Non-pigmented ciliary epithelial cell (primary cell): ENCODE results near the gene ABLIM1.

Source experiments
- DNase-seq: peaks from one replicate; pipeline ENCODE4 v3.0.0-alpha.2; 2010; ENCODE audit warnings: low read depth

The ABLIM1 gene

DNA sequence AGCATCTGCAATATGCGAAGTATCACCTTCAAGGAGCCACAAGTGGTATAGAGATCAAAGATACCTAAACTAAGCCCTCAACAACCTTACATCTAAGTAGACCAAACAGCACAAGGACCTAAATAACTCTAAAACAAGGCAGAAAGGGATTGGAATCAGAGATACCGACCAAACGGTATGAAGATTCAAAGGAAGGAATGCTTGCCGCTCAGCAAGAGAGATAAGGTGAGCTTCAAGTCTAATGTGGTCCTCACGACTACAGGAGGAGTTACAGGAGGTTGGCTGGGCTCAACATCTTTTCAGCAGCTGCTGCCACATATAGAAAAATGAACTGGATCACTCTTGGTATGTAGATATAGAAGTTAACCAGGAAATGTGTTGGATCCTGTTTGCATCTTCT is 11.6 kb downstream of the ABLIM1 start:
- no peak for DNase-seq

DNA sequence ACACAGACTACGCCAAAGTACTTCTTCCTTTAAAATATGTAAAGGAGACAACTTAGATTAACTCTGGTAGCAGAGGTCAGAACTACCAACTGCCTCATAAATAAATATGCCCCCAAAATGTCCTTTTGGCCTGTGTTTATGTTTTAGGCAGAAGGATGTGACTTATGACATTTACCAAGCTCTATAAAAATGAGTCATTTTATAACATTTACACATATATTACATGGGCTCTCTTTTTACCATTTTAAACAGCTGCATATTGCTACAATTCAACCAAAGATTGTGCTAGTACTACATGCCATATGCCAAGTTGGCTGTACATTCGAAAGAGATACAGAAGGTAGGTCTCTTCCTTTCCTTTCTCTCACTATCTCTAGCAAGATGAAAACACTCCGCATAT is 12.4 kb downstream of the ABLIM1 start:
- no peak for DNase-seq

DNA sequence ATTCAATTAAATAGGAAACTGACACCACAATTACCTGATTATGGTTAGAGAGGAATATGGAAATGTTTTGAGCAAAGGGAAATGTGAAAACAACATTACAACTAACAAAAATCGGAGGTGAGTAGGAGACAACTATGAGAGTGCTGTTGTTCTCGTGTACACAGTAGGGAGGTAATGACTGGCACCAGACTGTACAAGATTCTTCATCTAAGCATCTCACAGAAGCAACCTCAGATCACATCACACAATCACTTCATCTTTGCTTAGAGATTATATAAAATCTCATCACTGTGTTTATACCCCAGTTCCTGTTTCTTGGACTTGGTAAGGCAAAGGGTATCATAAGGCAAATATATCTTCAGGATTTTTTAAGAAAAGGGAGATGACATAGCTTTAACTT is 14.9 kb downstream of the ABLIM1 start:
- no peak for DNase-seq

DNA sequence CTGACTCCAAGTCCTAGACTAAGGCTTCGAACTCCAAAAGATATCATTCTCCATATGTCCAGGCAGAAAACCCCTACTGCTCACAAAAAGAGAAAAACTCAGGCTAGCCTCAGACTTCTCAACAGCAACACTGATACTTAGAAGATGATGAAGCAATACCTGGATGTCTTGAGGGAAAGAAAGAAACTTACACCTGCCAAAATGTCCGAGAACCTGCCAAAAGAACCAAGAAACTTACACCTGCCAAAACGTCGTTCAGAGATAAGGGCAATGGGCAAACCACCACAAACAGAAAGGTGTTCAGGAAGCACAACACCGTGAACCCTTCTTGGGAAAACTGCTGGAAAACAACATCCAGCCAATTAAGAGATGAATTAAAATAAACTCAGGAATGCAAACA is 15.3 kb downstream of the ABLIM1 start:
- DNase-seq: no peak

DNA sequence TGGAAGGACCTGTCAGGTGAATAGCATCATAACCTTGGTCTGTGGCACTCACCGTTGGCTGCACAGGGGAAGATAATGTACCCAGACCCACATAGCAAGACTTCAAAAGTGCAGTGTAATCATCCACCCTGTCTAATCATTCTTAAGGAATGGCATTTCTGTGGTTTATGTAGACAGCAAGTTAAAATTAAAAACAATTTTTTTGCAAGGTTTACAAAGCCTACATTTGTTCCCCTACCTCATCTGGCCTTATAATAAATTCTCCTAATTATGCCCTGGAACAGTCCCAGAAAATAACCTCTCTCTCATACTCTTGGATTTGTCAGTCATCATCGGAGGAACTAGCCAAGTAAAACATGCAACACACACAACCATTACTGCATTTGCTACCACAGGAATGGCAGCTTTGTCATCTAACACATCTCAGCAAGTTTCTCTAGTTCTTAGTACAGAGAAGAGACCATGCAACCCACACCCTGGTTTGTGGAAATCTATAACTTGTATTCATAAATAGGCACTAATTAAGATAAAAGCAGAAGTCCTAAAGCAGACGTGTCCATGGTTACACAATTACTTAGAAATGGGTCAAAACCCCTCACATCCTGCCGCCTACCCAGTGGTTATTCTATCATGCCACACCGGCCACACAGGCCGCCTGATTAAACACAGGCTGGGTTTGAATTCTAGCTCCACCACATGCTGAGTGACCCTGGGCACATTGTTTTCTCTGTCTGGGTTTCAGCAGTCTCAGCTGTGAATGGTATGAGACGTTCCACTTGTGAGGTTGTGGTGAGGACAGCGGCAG is 19.1 kb downstream of the ABLIM1 start:
- DNase-seq: peak; percentile 86

DNA sequence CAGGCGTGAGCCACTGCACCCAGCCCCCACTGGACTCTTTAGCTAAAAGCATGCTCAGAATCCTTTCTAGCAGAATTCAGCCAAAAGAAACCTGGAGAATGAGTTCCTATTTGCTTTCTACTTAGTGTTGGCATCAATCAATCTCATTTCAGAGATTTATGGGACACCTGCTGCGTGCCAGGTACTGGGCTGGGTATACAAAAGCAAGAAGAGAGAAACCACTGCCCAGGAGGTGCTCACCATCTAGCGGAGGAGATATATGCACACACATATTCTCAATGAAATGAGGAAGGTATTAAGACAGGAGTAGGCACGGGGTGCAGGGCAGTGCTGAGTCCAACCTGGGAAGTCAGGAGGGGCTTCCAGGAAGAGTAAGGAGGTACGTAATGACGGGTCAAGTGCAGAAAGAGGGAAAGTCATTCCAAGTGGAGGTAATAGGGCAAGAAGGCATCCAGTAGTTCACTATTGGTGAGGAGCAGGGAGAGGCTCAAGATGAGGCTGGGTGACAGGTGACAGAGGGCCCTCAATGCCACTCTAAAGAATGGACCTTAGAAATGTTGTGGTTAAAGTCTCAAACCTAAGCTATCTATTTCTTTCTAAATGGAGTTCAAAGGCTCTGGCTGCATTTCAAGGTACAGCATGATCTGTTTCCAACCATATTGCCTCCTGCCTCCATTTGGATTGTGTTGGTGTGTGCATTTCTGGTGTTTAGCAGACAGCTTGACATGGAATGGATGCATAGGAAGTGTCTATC is 22.1 kb downstream of the ABLIM1 start:
- DNase-seq: no peak

DNA sequence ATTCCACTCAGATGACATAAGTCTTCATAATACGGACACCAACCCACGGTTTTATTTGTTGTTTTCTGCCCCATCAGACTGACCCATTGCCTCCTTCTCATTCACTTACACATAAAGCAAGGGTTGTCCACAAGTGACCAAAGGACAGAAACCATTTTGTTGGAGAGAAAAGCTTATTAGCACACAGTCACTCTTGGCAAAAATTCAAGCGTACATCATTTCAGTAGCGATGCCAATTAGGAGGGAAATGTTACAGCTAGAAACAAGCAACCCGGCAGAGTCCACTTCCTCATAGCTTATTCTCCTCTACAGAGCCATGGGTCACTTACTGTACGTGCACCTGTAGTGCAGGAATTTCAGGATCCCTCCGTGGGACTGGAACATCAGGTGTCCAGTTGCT is 23.0 kb downstream of the ABLIM1 start:
- DNase-seq: no peak

DNA sequence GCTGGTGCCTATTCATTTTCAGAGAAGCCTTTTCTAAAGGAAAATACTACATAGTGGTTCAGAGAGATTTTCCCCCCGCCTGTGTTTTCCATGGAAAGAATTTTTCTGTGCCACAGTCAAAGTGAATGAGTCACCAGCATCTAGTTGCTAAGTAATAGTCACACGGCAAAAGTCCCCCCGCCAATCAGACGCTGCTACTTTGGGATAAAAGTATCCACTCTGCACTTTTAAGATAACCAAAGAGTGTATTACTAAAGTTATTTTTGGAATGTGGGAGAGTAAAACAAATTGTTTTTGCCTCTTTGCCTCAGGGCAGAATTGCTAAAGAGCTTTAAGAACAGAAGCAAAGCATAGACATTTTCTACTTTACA is 23.5 kb downstream of the ABLIM1 start:
- DNase-seq: no peak

DNA sequence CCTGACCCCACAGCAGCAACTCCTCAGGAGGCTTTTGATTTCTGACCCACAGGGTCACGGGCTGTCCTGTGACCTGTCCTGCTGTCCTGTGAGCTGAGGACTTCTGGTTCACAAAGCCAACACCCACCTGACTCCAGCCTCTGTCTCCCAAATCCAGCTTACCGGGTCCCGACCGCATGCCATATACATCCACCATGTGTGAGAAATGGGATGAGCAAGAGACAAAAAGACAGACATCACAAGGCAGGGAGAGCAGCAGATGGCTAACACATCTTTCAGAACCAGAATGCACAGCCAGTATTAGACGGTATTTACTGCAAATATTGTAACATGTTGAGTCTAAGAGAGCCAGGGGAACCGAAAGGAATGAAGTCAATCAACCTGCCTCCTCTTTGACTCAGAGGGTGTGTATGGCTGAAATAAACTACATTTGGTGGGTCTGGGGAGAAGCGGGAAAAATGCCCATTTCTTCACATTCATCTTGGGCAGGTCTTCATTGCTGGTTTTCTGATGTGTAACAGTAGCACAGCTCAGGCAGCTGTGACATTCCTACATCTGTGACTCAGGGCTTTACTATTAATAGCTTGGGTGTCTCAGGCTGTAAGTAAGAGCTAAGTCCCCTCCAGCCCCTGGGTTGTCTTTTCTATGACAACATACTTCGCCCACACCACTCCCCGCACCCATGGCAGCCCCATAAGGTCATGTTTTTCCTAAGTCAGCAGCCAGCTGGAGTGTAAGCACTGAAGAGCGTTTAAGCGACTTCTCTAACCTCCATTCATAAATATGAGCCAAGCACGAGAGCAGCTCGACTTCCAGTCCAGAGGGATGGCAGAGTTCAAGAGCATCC is 25.0 kb downstream of the ABLIM1 start:
- DNase-seq: no peak

DNA sequence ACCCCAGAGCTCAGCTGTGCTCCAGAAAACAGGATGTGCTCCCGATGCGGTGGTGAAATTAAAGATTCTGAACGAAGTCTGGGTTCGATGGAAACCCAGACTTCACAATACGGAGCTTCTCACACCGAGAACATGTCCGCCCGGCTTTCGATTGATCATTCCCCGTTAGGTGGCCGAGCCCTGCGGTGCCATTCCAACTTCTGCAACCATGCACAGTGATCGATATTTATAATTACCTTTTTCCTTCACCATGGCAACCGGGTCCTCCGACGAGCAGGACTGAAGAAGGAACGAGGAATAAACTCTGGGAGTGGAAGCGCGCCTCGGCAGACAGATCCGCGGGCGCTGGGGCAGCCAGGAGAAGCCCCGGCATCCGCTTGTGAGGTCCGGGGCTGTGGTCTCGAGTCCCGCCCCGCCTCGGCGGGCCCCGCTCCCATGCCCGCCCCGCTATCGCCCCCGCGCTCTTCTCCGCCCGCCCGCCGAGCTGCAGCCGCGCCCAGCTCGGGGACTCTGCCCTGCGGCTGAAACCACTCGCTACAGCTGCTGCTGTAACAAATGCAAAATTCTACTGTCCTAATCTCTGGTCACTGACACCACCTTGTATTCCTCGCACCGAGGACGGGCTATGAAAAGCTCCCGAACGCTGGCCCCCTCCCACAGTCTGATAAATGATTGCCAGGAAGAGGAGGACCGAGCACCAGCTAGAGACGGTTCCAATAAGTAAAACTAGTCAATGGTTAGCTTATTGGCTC is 26.2 kb downstream of the ABLIM1 start:
- DNase-seq: no peak

DNA sequence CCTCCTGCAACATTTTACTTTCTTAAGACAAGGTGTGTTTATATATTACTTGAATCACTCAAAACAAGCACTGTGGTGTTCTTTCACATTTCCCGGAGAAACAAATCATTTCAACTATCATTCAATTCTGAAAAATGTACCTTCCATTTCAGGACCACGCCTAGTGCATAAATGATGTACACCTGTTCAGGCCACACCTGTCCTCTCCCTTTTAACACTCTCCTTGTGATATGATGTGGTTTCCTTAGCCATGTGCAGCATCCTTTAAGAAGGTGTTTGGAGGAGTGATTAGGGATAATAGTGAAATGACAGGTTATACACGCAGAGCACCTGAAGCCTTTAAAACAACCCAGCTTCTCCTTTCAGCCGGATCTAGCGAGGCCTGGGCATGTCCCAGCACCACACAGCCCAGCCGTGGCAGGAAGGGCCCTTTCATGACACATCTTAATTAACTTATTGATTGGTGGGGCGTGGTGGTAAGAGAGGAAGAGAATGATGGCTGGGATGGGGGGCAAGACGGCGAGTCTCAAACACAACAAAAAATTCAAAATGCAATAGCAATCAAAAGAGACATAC is 26.9 kb downstream of the ABLIM1 start:
- no peak for DNase-seq

DNA sequence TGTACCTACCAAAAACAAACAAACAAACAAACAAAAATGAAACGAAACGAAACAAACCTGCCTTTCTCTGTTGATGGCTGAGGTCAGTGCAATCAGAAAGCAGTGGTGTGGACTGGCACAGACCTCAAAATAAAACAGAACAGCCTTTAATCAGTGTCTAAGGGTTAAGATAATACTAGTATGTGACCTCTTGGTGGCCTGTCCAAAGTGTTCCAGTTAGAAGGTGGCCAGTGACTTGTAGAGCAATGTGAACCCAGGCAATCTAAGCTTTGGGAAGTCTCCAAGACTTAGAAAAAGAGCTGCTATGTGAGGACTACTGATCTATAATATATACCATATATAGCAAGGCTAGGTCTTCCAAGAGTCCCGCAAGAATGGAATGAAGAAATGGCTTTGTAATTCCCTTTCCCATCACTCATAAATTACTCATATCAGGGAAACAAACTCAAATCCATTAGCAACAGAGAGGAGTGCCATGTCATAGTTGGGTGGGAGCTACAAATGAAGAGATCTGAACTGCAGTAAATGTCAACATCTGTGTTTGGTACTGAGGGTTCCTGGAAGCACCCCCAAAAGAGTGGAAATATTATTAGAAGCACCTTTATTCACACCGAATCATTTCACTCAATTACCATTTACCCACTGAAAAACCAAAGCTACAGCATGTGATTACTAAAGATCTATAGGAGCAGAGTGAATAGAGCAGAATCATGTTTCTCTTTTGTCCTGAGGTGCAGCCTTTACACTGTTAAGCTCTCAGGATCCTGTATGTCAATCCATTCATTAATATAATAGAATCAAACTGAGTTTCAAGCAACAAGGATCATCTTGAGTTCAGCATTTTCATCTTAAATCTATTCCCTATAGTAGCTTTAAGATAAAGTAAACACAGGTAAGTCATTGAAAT is 28.0 kb downstream of the ABLIM1 start:
- no peak for DNase-seq

DNA sequence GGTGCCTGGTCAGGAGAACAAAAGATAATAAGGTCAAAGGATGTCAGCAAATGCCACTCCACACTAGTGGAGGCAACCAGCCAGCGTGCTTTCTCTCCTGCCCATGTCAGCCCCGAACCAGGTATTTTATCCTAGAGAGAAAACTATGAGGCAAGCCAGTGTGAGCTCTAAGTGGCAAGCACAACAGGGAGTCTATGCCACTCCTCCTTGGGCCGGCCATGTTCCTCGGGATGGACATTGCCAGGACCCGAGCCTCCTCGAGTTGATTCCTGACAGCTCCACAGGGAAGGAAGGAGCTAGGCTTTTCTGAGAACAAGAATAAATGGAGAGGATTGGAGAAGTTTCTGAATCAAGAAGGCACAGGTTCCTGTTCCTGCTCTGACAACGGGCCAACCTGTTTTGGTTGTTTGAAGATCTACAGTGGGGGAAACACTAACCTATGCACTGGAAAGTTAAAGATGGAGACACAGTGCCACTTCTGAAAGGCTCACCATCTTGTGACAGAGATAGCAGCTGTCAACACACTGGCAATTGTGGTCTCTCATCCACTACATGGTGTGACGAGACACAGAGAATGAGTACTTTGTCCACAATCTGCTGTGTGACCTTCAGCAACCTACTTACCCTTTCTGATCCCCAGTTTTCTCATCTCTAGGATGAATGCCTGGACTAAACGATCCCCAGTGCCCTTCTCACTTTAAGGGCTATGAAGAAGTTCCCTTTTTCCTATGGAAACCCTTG is 28.8 kb downstream of the ABLIM1 start:
- DNase-seq: no peak

DNA sequence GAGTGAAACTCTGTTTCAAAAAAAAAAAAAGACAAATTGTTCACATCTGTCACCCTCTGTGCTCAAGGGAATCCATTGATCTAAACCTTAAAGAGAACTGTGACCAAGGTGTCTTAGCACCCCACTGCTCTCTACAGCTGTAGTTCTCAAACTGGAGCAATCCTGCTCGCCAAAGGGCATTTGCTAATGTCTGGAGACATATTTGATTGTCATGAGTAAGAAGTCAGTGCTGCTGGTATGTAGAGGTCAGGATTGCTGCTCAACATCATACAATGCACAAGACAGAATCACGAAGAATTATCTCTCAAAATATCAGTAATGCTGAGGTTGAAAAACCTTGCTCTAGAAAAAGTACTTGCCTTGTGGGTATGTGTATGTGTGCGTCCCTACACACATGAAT is 30.0 kb downstream of the ABLIM1 start:
- DNase-seq: no peak

DNA sequence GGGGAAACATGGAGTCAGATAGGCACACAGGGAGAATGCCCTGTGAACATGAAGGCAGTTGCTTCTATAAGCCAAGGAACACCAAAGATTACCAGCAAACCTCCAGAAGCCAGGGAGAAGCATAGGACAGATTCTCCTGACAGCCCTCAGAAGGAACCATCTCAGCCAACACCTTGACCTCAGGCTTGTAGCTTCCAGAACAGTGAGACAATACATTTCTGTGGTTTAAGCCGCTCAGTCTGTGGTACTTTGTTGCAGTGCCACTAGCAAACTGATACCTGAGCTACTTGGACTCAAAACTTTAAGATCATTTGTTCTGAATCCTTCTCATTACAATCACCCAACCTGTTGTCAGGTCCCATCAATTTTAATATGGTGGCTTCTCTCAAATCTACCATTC is 31.2 kb downstream of the ABLIM1 start:
- DNase-seq: no peak

DNA sequence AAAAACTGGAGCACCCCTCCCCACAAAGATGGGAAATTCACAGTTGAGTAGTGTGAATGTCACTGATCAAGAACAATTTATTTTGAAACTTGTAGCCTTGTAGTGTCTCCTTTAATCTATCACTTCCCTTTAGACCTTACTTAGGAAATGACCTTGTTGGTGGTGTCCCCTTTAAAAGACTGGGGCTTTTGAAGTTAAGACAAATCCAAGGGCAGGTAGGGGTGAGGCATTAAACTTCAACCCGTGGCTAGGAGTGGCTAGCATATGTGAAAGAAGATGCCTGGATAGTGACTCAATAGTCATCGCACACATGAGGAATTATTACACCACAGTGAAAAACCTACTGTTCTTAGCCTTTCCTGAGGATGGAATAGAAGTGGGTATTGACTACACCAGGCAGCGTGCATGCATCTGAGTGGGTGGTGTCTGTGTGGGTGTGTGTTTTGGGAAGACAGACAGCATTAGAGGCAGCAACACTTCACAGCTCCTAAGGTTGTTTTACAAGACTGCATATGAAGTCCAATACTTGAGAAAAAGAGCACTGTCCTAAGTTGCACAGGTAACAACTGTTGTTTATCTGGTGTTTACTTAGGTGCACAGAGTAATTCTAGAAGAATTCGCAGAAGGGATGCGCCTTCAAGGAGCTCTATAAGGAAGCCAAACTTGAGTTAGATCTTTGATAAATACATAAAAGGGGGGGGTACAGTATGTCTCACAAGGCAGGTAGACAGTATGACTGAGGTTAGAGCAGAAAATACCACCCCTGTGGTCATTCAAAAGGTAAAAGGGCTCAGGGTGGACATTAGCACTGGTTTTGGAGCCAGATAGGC is 32.9 kb downstream of the ABLIM1 start:
- no peak for DNase-seq

DNA sequence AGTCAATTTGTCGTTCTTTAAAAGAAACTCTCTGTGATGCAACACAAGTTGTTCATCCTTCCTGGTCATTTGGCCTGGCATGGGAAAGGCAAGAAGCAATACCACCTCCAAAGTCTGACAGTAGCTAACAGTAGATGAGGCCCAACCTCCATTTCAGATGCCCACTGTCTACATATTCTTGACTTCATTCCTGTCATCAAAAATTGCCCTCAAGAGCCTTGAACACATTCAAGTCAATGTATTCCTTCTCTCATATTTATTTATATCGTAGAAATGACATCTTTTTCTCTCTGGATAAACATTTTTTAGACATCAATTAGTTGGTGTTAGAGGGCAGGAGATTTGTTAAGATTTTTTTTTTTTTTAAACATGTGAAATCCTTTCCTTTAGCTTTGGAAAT is 33.7 kb downstream of the ABLIM1 start:
- no peak for DNase-seq

DNA sequence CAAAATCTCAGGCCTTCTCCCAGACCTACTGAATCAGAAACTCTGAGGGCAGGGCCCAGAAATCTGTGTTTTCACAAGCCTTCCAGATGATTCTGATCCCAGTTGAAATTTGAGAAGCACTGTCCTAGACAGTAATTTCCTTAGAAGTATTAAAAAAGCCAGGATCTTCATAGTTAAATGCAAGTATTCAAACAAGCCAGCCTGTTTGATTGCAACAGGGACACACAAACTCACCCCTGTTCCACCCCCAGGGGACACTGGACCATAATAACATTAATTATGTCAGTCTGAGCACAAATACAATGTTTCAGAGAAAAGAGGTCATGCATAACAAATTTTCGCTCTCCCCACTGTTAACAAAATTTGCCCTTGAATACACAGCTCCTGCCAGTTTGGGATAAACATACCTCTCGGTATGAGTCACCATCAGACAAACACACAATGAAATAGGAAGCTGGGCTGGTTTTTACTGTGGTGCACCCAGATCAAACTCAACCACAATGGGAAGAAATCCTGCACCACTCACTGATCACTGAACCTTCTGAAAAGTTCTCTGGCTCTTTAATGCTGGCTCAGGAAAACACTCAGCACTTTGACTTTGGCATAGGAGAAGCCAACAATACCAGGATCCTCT is 34.3 kb downstream of the ABLIM1 start:
- DNase-seq: no peak

DNA sequence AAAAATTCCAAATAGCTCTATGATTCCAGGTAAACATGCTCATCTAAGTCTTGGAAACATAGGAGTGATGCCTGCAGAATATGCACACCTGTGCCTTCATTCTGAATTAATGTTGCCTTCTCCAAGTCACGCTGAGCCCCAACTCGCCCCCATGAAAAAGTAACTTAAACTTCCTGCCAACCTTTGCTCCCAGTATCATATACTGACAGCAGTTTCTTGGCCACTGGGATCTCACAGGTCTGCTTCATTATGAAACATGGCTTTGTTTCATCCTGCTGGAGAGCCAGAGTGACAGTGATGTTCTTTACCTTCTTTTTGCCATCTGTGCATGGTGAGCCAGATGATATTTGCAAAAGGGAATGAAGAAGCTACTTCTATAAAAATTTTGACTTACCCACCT is 34.9 kb downstream of the ABLIM1 start:
- DNase-seq: no peak
